Stromal cell of bone marrow (primary cell): ENCODE results near the gene TMEM217.
"Not testable (repeated sequence)": the region's sequence is repeated elsewhere in the genome, so short reads cannot be mapped to it uniquely, and the experiment has no call there.

ENCODE experiments used
- DNase-seq: peaks from one replicate; pipeline ENCODE4 v3.0.0-alpha.2; 2012; ENCODE audit warnings: low read depth

TMEM217 gene

DNA sequence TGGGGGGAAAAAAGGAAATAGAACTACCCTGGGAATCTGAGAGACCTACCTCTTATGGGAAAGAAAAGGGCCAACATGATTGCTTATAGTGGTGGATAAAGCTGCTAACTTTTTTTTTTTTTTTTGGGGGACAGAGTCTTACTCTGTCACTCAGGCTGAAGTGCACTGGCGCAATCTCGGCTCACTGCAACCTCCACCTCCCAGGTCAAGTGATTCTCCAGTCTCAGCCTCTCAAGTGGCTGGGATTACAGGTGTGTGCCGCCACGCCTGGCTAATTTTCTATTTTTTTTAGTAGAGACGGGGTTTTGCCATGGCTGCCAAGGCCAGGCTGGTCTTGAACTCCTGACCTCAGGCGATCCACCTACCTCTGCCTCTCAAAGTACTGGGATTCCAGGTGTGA is 39.9 kb downstream of the TMEM217 start:
- no peak for DNase-seq

DNA sequence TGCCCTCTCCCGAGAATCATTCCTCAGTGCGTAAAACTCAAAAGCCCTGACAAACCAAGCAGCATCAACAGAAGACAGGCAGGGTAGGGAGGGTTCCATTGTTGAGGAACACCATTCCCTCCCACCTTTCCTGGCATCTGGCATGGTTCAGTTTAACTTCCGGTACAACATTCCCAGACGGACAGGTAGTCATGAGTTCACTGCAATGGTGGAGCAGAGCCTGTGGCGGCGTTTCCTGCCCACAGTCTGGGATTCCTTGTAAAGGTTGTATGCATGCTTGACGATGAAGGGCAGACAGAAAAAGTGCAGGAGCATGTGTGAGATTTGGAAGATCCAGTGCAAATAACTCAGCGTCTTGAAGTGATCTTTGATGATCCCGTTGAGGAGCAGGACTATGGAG is 45.7 kb downstream of the TMEM217 start:
- no peak for DNase-seq

DNA sequence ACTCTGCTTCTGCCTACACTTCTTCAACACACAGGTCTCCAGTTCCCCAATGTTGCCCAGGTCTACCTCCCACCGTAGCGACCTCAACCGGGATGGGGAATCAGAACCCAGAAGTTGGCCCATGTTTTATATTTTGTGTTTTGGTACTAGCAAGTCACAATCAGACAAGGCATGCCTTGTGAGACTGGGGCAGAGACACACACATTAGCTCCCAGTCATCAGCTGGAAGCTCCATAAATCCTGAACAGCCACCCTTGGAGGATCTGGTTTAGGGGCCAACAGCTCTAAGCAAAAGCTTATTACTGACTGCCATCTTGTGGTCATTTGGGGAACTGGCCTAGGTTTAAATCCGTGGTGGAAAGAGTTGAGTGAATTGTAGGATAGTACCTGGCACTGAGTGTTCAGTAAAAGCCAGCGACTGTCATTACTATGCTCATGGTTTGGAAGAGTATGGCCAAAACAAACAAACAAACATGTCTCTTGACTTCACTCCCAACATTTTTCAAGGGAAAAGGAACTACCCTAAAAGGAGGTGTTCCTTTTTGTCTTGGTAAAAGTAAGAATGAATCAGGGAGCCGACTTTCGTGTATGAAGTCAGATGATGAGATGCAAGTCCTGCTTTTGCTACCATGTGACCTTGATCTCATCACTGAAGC is 47.5 kb downstream of the TMEM217 start:
- peak; percentile 78 for DNase-seq

DNA sequence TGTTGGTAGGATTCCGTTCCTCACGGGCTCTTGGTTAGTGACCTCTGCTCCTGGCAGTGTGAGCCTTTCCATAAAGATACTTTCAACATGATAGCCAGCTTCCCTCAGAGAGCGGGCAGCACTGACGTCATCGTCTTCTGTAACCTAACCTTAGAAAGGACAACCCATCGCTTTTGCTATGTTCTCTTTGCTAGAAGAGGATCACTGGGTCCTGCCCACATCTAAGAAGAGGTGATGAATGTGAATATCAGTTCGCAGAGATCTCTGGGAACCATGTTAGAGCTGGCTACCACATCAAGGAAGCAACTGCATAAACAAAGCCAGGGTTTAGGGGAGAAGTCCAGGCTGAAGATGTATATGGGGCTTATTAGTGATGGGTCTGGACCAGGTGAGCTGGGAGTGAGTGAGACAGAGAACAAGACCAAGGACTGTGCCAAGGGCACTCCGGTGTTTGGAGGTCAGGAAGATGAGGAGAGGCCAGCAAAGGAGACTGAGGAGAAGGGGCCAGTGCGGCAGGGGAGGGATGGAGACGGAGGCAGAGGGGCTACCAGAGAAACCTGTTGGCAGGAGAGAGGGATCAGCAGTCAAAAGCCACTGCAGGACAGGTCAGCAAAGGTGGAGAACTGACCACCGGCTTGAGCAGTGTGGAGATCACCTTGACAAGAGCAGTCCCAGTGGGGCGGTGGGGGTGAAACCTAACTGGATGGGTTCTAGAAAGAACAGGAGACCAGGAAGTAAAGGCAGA is 48.3 kb downstream of the TMEM217 start:
- no peak for DNase-seq

DNA sequence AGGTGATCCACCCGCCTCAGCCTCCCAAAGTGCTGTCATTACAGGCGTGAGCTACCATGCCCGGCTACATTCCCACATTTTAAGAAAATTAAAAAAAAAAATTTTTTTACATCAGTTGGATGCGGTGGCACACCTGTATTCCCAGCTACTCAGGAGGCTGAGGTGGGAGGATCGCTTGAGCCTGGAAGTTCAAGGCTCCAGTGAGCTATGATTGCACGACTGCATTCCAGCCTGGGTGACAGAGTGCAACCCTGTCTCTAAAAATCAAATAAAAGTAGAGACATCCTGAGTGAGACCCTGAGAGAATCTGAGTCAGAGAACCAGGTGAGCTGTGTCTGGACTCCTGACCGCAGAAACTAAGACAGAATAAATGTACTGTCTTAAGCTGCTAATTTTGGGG is 49.2 kb downstream of the TMEM217 start:
- DNase-seq: no peak

DNA sequence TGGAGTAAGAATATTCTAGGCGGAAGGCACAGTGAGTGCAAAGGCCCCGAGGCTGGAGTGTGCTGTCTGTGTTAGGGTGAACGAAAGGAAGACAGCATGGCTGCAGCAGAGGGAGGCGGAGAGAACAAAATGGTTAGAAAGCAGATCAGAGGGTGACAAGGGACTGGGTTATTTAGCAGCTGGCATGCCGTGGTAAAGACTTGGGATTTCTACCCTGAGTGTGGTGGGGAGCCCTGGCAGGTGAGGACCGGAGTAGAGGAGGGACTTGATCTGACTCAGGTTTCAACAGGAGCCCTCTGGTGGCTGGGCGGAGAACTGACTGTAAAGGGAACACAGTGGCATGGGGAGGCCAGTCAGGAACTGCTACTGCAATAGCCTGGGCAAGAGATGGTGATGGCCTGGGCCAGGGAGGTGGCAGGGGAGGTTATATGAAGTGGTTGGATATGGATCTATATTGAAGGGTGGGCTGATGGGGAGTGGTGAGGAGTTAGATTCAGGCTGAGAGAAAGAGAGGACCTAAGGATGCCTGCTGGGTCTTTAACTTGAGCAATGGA is 50.0 kb downstream of the TMEM217 start:
- peak; percentile 45 for DNase-seq

DNA sequence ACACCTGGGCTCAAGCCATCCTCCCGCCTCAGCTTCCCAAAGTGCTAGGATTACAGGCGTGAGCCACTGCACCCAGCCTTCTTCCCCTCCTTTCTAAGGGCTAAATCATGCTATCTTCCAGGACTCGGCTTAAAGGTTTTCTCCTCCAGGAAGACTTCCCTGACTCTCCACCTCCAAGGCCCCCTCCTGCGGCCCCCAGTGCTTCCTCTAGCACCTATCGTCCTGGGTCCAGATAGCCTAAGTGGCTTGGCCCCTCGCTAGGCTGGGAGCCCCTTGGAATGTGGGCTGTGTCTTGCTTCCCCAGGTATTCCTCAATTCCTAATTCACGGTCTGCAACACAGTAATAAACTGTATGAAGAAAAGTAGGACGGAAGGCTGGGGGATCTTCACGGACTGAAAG is 51.3 kb downstream of the TMEM217 start:
- DNase-seq: no peak

DNA sequence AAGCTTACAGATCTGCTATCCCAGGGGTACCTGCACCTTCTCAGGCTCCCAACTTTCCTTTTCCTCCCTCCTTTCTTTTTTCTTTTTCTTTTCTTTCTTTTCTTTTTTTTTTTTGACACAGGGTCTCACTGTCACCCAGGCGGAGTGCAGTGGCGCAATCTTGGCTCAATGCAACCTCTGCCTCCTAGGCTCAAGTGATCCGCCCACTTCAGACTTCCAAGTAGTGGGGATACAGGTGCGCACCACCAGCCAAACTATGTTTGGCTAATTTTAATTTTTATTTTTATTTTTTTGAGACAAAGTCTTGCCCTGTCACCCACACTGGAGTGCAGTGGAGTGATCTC is 52.0 kb downstream of the TMEM217 start:
- no peak for DNase-seq

DNA sequence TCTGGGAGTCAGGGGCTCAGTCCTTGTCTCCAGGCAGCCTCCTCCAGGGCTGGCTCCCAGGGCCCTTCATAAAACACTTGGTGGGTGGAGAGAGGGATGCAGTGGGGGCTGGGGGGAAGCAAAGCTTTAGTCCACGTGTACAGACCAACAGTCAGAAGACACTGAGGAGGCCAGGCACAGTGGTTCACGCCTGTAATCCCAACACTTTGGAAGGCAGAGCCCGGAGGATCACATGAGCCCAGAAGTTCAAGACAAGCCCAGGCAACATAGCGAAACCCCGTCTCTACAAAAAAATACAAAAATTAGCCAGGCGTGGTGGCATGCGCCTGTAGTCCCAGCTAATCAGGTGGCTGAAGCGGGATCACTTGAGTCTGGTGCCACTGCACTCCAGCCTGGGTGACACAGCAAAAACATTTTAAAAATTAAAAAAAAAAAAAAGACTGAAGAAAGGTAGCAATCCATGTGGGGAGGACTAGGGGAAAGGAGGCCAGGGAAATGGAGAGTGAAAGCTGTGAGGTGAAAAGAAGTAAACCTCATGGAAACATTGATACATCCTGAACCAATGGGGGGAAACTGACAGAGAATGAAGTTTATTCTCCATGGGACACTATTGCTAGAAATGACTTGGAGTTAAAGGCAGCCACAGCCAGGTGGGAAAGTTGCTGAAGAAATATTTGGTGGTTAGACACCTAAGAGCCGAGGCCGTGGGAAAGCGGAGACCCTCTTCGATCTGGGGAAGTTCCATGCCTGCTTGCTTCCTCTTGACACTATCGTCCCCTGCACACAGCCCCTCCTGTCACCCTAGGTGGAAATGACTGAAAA is 52.6 kb downstream of the TMEM217 start:
- no peak for DNase-seq

DNA sequence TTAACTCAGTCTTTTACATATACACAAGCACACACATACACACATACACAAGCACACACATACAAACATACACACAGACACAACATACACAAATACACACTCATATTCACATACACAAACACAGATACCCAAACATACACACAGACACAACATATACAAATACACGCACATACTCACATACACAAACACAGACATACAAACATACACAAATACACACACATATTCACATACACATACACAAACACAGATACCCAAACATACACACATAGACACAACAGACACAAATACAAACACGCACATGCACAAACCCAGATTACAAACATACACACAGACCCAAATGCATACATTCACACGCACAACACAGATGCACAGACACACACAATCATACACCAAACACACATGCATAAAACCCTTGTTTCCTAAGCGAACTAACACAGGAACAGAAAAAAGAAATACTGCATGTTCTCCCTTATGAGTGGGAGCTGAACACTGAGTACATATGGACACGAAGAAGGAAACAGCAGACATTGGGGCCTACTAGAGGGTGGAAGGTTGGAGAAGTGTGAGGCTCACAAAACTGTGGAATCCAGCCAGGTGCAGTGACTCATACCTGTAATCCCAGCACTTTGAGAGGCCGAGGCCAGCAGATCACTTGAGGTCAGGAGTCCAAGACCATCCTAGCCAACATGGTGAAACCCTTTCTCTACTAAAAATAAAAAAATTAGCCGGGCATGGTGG is 53.8 kb downstream of the TMEM217 start:
- no peak for DNase-seq

DNA sequence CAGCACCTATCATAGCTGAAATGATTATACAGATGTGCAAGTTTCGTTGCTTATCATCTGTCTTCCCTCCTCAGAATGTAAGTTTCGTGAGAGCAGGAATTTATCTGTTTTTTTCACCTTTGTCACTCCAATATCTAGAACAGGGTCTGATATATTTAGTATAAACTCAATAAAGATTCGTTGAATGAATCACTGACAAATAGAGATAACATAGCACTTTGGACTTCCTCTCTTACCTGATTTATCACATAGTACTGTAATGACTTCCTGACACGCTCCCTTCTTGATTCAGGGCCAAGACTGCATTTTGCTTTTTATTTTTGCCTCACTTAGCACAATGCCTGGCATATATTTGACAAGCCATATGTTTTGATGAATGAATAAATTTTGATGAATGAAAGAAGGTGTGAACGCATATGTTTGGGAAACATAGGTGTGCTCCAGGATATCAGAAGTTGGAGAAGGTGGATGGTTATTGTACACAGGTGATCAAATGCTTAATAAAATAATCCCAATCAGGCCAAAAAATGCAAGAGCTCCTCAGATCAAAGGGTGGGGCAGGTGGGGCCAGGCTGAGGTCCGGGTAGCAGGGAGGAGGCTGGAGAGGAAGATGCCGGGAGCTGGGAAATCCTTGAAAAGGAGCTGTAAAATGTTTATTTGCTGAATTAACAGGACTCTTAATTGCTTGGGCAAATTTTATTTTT is 55.0 kb downstream of the TMEM217 start:
- DNase-seq: no peak

DNA sequence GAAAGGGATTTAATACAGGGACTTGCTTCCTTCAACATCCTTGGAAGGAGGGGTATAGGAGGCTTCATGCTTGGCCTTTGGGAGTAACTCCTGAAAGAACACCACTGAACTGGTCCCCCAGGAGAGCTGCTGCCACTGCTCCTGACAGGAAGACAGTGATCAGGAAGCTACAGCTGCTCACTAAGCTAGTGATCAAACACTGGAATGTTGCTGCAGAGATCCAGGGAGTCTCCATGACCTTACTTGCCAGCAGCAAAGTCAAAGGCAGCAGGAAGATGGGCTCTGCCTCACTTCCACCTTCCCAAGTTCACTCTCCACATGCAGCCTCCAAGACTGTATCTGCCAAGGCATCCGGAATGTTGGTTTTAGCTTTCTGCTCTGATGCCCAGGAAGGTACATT is 56.2 kb downstream of the TMEM217 start:
- DNase-seq: no peak

DNA sequence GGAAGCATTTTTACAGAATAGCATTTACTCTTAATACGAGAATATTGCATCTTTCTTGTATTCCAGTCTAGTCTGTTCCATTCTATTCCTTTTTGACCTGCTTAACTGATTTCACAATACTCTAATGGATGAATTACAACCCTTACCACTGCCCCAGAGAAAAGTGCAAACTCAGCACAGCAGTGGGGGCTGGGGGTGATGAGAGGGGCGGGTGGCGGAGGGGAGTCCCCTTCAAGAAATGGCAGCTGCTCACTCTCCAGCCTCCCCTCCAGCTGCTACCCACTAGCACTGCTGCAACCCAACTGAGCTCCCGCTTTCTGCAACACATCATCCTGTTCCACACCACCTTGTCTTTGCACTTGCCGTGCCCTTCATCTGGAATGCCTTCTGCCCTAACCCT is 57.9 kb downstream of the TMEM217 start:
- no peak for DNase-seq

DNA sequence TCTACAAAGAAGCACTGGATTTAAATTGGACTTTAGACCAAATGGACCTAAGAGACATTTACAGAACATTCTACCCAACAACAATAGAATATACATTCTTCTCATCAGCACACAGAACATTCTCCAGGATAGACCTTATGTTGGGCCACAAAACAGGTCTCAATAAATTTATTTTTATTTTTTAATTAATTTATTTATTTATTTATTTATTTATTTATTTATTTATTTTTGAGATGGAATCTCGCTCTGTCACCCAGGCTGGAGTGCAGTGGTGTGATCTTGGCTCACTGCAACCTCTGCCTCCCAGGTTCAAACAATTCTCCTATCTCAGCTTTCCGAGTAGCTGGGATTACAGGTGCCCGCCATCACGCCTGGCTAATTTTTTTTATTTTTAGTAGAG is 61.5 kb downstream of the TMEM217 start:
- DNase-seq: not testable (repeated sequence)

DNA sequence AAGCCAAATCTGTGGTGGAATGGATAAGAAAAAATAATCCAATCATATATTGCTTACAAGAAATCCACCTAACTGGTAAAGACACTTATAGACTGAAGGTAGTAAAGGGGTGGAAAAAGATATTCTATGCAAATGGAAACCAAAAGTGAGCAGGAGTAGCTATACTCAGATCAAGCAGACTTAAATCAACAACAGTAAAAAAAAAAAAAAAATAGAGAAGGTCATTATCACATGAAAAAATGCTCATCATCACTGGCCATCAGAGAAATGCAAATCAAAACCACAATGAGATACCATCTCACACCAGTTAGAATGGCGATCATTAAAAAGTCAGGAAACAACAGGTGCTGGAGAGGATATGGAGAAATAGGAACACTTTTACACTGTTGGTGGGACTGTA is 63.1 kb downstream of the TMEM217 start:
- not testable (repeated sequence) for DNase-seq

DNA sequence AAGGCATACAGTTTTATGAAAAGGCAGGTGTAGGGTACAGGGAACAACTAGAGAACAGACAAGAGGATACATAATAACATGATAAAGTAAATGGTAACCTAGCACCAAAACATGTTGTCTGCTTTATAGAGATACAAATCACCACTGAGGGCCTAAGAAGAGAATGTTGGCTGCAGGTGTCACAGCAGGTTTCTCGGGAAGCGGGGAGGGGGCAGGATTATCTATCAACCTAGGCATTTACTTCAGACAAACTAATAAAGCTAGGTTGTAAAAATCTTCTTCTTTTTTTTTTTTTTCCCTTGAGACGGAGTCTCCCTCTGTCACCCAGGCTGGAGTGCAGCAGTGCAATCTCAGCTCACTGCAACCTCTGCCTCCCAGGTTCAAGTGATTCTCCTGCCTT is 65.3 kb downstream of the TMEM217 start:
- DNase-seq: no peak

DNA sequence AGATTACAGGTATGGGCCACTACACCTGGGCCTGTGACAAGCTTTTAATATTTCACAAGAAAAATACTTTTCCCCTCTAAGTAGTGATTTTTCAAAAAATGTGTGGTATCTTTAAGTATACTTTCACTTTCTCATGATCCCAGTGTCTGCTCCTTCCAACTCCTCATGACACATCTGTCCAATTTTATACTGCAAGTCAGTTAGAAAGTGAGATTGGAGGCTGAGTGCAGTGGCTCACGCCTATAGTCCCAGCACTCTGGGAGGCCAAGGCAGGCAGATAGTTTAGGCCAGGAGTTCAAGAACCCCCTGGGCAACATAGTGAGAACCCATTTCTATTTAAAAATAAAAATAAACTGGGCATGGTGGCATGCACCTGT is 67.8 kb downstream of the TMEM217 start:
- DNase-seq: no peak

DNA sequence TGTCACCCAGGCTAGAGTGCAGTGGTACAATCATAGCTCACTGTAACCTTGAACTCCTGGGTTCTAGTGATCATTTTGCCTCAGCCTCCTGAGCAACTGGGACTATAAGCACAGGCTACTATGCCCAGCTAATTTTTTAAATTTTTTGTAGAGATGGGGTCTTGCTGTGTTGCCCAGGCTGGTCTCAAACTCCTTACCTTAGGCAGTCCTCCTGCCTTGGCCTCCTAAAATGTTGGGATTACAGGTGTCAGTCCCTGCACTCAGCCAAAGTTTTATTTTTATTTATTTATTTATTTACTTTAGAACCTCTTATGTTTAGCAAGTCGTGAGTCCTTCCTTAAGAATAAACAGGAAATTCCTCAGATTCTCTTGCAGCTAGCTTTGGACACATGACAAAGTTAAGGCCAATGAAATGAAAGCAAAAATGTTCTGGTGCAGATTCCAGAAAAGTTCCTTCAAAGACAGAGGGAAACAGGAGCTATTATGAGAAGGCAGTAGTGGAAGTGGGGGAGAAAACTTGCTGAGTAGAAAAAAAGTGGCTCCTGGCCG is 68.9 kb downstream of the TMEM217 start:
- DNase-seq: no peak

DNA sequence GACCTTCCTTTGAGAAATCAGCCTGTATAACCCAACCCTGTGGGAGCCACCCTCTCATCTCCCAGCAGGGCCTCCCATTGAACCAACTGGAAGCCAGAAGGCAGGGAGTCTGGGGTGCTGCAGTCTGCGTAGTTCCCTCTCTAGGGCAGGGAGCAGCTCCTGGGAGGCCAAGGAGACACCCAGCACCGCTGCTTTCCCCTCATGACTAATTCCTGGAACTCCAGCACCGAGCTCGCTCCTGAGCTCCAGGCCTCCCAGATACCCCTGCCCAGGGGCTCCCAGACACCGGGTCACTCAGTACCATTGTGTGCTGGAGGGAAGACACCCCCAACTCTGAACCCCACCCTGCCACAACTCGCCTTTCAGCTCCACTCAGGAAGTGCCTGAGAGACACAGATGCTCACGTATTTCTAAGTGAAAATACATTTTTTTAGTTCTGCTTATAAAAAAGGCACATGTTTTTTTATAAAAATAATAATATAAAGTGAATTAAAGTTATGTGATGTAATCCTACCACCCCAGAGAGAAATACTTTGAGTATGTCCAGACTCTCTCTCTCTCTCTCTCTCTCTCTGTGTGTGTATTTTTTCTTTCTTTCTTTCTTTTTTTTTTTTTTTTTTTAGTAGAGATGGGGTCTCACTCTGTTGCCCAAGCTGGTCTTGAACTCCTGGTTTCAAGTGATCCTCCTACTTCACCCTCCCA is 70.5 kb downstream of the TMEM217 start:
- no peak for DNase-seq

DNA sequence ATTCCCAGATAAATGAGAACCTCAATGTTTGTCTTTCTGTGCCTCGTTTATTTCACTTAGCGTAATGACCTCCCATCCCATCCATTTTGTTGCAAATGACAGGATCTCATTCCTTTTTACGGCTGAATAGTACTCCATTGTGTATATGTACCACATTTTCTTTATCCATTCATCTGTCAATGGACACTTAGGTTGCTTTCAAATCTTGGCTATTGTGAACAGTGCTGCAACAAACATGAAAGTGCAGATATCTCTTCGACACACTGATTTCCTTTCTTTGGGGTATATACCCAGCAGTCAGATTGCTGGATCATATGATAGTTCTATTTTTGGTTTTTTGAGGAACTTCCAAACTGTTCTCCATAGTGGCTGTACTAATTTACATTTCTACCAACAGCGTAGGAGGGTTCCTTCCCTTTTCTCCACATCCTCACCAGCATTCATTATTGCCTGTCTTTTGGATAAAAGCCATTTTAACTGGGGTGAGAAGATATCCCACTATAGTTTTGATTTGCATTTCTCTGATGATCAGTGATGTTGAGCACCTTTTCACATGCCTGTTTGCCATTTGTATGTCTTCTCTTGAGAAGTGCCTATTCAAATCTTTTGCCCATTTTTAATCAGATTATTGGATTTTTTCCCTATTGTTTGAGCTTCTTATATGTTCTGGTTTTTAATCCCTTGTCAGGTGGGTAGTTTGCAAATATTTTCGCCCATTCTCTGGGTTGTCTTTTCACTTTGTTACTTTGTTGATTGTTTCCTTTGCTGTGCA is 71.8 kb downstream of the TMEM217 start:
- not testable (repeated sequence) for DNase-seq
